ENCODE data around the gene S100A5.

- no peak for TF ChIP-seq CTCF (tag by site-specific recombination; IDR thresholded peaks at IDR 0.05)
- TF ChIP-seq MZF1 (tag by site-specific recombination; IDR thresholded peaks at IDR 0.05; ENCODE audit: borderline replicate concordance) = no peak
- TF ChIP-seq ZNF341 (tag by site-specific recombination; IDR thresholded peaks at IDR 0.05; ENCODE audit: low read depth) = no peak
- TF ChIP-seq, protein P1, sequence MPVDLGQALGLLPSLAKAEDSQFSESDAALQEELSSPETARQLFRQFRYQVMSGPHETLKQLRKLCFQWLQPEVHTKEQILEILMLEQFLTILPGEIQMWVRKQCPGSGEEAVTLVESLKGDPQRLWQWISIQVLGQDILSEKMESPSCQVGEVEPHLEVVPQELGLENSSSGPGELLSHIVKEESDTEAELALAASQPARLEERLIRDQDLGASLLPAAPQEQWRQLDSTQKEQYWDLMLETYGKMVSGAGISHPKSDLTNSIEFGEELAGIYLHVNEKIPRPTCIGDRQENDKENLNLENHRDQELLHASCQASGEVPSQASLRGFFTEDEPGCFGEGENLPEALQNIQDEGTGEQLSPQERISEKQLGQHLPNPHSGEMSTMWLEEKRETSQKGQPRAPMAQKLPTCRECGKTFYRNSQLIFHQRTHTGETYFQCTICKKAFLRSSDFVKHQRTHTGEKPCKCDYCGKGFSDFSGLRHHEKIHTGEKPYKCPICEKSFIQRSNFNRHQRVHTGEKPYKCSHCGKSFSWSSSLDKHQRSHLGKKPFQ (tag by site-specific recombination; IDR thresholded peaks at IDR 0.05) = no peak
- TF ChIP-seq BCL11A (tag by site-specific recombination; IDR thresholded peaks at IDR 0.05; ENCODE audit: low read depth) = no peak
- TF ChIP-seq, protein P2, sequence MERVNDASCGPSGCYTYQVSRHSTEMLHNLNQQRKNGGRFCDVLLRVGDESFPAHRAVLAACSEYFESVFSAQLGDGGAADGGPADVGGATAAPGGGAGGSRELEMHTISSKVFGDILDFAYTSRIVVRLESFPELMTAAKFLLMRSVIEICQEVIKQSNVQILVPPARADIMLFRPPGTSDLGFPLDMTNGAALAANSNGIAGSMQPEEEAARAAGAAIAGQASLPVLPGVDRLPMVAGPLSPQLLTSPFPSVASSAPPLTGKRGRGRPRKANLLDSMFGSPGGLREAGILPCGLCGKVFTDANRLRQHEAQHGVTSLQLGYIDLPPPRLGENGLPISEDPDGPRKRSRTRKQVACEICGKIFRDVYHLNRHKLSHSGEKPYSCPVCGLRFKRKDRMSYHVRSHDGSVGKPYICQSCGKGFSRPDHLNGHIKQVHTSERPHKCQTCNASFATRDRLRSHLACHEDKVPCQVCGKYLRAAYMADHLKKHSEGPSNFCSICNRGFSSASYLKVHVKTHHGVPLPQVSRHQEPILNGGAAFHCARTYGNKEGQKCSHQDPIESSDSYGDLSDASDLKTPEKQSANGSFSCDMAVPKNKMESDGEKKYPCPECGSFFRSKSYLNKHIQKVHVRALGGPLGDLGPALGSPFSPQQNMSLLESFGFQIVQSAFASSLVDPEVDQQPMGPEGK (tag by site-specific recombination; IDR thresholded peaks at IDR 0.05) = no peak
- TF ChIP-seq, protein P3, sequence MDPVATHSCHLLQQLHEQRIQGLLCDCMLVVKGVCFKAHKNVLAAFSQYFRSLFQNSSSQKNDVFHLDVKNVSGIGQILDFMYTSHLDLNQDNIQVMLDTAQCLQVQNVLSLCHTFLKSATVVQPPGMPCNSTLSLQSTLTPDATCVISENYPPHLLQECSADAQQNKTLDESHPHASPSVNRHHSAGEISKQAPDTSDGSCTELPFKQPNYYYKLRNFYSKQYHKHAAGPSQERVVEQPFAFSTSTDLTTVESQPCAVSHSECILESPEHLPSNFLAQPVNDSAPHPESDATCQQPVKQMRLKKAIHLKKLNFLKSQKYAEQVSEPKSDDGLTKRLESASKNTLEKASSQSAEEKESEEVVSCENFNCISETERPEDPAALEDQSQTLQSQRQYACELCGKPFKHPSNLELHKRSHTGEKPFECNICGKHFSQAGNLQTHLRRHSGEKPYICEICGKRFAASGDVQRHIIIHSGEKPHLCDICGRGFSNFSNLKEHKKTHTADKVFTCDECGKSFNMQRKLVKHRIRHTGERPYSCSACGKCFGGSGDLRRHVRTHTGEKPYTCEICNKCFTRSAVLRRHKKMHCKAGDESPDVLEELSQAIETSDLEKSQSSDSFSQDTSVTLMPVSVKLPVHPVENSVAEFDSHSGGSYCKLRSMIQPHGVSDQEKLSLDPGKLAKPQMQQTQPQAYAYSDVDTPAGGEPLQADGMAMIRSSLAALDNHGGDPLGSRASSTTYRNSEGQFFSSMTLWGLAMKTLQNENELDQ (tag by site-specific recombination; IDR thresholded peaks at IDR 0.05; ENCODE audit: low read depth) = no peak
- no peak for TF ChIP-seq GFI1B (tag by site-specific recombination; IDR thresholded peaks at IDR 0.05)
- TF ChIP-seq YY1 (tag by site-specific recombination; IDR thresholded peaks at IDR 0.05) = no peak
- no peak for TF ChIP-seq GLI4 (tag by site-specific recombination; IDR thresholded peaks at IDR 0.05)
- TF ChIP-seq ZNF704 (tag by site-specific recombination; IDR thresholded peaks at IDR 0.05) = no peak
- TF ChIP-seq KLF10 (tag by site-specific recombination; IDR thresholded peaks at IDR 0.05) = no peak
- TF ChIP-seq ZNF488 (tag by site-specific recombination; IDR thresholded peaks at IDR 0.05) = no peak
- TF ChIP-seq REST (tag by site-specific recombination; IDR thresholded peaks at IDR 0.05) = no peak
Measured at GRCh38 chr1:153557877-153558276, 17.1 kb upstream of the S100A5 start.
